Activated CD4-positive, alpha-beta memory T cell treated with anti-CD3 and anti-CD28 coated beads for 36 hours (primary cell): ENCODE measurements around the gene CHEK1. TPM values are rescaled to one million over a fixed set of nuclear protein-coding genes. Genes with fewer than 3 reads are reported as not detected.
"Not testable (repeated sequence)": the region's sequence is repeated elsewhere in the genome, so short reads cannot be mapped to it uniquely, and the experiment has no call there.

ENCODE experiments used
- CTCF ChIA-PET: fragments of 350-600 bp; sonication (Branson Sonifier 250); formaldehyde crosslinking; loops from one replicate; lab custom pipeline; 2021; ENCODE audit warnings: antibody characterized with exemption, inconsistent platforms; lab: Charles Lee
- POLR2A ChIA-PET: fragments of 350-600 bp; sonication (Branson Sonifier 250); formaldehyde crosslinking; loops from one replicate; lab custom pipeline; 2021; ENCODE audit warnings: antibody characterized with exemption; lab: Charles Lee
- DNase-seq: peaks from one replicate; pipeline ENCODE4 v3.0.0-alpha.2; 2020
- H3K27ac Mint-ChIP-seq: one replicate; pipeline ENCODE4 v1.8.0; 2021; ENCODE audit warnings: mixed read lengths
- H3K27me3 Mint-ChIP-seq: one replicate; pipeline ENCODE4 v1.8.0; 2021; ENCODE audit warnings: mixed read lengths
- H3K36me3 Mint-ChIP-seq: one replicate; pipeline ENCODE4 v1.8.0; 2021; ENCODE audit warnings: mixed read lengths
- H3K4me1 Mint-ChIP-seq: one replicate; pipeline ENCODE4 v1.8.0; 2021; ENCODE audit warnings: low read depth, mixed read lengths
- H3K4me3 Mint-ChIP-seq: one replicate; pipeline ENCODE4 v1.8.0; 2021; ENCODE audit warnings: mild to moderate bottlenecking, mixed read lengths
- H3K9me3 Mint-ChIP-seq: one replicate; pipeline ENCODE4 v1.8.0; 2021; ENCODE audit warnings: mixed read lengths
- intact Hi-C: fragments of 100-400 bp; cut with micrococcal nuclease; formaldehyde crosslinking; loops from one replicate; pipeline ENCODE4 v1.15.1; 2023
- total RNA-seq, 2 experiments: library from RNA; stranded (reverse); gene quantifications; one replicate each; pipeline ENCODE4 v1.2.3, GENCODE V29; 2021

The CHEK1 gene
- total RNA-seq: 100 to 1,000 TPM; 140 to 155 TPM

DNA sequence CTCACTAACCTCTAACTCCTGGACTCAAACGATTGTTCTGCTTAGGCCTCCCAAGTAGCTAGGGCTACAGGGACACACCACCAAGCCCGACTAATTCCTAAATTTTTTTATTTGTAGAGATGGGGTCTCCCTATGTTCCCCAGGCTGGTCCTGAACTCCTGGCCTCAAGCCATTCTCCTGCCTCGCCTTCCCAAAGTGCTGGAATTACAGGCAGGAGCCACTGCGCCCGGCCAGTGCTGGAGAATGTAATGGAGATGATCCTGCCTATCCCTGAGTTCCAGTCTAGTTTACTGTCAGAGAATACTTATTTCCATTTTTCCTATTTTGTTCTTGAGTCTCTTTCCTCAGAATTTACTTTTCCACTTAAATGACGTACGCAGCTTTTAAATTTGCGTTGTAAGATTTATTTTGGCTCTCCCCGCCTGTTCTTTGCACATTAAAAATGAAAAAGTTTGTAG, at the start of gene CHEK1:
TSS of gene CHEK1 (plus strand) at position 408 of the 458 bp plus-strand sequence. CDS start 1,606 bp downstream, outside the sequence.
- ChIA-PET POLR2A (interaction anchor here (1.1 to 2.9 kb wide), 8 partner anchors 9 to 262 kb away, joined by 3 to 36 read pairs (median 4); partner anchors contain the start of genes EI24, HYLS1 and STT3A), CTCF (interaction anchor here (0.7 to 1.9 kb wide), 7 partner anchors 8 to 57 kb away, joined by 3 to 9 read pairs (median 4); partner anchors contain the start of genes EI24 and STT3A)
- Mint-ChIP-seq H3K27ac (peak within 1 kb of the TSS; percentile 93), H3K36me3 (peaks cover 46% of the 10 kb centered on the region), H3K9me3 (no peaks in the 10 kb centered on the region), H3K27me3 (no peaks in the 10 kb centered on the region), H3K4me3 (peak within 1 kb of the TSS; percentile 88), H3K4me1 (peaks cover 21% of the 10 kb centered on the region)
- no peak for DNase-seq
- intact Hi-C loops: loop anchor here (1.0 to 2.0 kb wide), 4 partner anchors 32 to 438 kb away; partner anchors contain the start of genes CDON and STT3A

DNA sequence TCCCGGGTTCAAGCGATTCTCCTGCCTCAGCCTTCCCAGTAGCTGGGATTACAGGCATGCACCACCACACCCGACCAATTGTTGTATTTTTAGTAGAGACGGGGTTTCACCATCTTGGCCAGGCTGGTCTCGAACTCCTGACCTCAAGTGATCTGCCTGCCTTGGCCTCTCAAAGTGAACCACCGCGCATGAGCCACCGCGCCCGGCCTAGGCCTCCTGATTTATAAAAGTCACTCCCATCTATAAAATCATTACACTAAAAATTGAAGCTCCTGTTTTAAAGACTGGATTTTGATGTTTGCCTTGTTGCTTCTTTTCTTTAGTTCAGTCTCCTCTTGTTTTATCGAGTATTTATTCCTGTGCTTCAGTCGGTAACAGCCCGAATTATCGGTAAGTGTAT, 47.8 kb upstream of the CHEK1 start:
- intact Hi-C loops, CTCF ChIA-PET, DNase-seq, H3K27ac Mint-ChIP-seq, POLR2A ChIA-PET, H3K4me1 Mint-ChIP-seq, H3K9me3 Mint-ChIP-seq, H3K27me3 Mint-ChIP-seq, H3K4me3 Mint-ChIP-seq: not testable (repeated sequence)
- H3K36me3 Mint-ChIP-seq: peaks cover 50% of the 10 kb centered on the region

DNA sequence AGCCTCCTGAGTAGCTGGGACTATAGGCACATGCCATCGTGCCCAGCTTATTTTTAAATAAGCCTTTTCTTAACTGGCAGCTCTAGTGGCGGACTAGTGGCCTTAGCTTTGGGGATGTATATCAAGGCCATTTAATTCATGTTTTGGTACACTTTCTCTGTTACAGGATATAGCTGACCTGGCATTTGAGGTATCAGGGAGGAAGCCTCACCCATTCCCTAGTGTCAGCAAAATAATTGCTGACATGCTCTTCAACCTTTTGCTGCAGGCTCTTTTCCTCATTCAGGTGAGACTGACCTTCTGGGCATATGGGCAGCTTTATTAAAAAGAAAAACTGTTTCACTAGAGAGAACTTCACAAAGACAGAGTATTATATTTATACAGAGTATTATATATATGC, 46.2 kb upstream of the CHEK1 start:
- CTCF ChIA-PET: no interaction called here
- intact Hi-C loops: no loop called here
- Mint-ChIP-seq H3K27ac (no peak overlapping the region), H3K9me3 (no peaks in the 10 kb centered on the region), H3K27me3 (no peaks in the 10 kb centered on the region), H3K36me3 (peaks cover 55% of the 10 kb centered on the region), H3K4me3 (no peak overlapping the region), H3K4me1 (peaks cover 5% of the 10 kb centered on the region)
- POLR2A ChIA-PET: interaction anchor here (0.7 to 1.0 kb wide), 2 partner anchors 10 to 50 kb away, joined by 3 read pairs; partner anchors contain the start of gene EI24
- DNase-seq: no peak

DNA sequence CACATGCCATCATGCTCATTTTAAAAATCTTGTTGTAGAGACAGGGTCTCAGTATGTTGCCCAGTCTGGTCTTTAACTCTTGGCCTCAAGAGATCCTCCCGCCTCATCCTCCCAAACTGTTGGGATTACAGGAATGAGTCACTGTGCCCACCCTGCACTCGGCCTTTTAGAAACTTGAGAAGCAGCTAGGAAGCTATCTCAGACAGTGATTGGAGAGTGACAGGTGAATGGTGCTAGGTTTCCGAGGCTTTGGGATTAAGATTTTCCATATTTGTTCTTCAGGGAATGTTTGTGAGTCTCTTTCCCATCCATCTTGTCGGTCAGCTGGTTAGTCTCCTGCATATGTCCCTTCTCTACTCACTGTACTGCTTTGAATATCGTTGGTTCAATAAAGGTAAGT, 45.2 kb upstream of the CHEK1 start:
- Mint-ChIP-seq H3K9me3 (no peaks in the 10 kb centered on the region), H3K4me1 (peaks cover 5% of the 10 kb centered on the region), H3K4me3 (no peak overlapping the region), H3K27me3 (no peaks in the 10 kb centered on the region), H3K36me3 (peaks cover 56% of the 10 kb centered on the region), H3K27ac (no peak overlapping the region)
- DNase-seq: no peak
- POLR2A ChIA-PET: no interaction called here
- intact Hi-C loops: no loop called here
- CTCF ChIA-PET: no interaction called here

DNA sequence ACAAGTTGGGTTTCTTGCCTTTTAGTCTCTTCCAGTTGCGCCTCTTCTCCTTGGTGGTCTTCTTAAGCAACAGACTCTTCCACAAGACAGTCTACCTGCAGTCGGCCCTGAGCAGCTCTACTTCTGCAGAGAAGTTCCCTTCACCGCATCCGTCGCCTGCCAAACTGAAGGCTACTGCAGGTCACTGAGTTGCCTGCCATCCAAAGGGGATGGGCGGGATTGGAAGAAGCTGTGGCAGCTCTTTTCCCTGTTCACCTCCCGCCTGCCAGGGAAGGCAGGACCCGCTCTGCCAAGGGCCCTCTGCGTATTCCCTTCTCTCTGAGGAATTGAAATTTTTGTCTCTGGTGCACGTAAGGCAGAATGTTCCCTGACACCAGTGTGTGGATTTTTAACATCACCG, 41.5 kb upstream of the CHEK1 start:
- peaks cover 12% of the 10 kb centered on the region for H3K4me1 Mint-ChIP-seq
- CTCF ChIA-PET: interaction anchor here (0.7 to 1.7 kb wide), 2 partner anchors 14 to 178 kb away, joined by 3 to 4 read pairs; partner anchors contain the start of gene EI24

DNA sequence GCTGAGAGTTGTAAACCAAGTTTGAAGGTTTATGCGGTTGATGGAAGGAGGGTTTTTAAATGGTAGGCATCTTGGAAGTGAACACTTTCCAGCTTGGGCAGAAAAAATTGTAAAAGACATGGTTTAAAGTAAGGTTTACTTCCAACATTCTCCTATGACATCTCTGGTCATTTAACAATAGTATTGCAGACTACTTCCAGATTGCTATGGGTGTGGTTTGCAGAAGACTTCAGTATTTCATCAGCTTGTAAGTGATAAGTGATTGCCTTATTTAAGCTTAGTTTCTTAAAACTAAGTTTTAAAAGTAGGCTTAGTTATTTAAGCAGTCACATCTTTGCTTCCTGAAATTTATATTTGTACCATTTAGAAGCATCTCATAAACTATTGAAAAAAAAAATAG, 39.5 kb upstream of the CHEK1 start:
- Mint-ChIP-seq H3K9me3 (no peaks in the 10 kb centered on the region), H3K36me3 (peaks cover 26% of the 10 kb centered on the region), H3K4me1 (peaks cover 17% of the 10 kb centered on the region), H3K4me3 (no peak overlapping the region), H3K27ac (no peak overlapping the region), H3K27me3 (no peaks in the 10 kb centered on the region)
- intact Hi-C loops: no loop called here
- ChIA-PET CTCF (interaction anchor here (0.6 to 0.7 kb wide), 2 partner anchors 89 to 95 kb away, joined by 3 to 4 read pairs; no protein-coding TSS in a partner anchor), POLR2A (interaction anchor here (2.4 kb wide), 1 partner anchor 15 kb away, joined by 8 read pairs; the partner anchor contains the start of gene EI24)
- DNase-seq: no peak

More for the DNA sequence above, 41.5 kb upstream of the CHEK1 start:
- POLR2A ChIA-PET: no interaction called here
- no peaks in the 10 kb centered on the region for H3K27me3 Mint-ChIP-seq
- intact Hi-C loops: no loop called here
- H3K27ac Mint-ChIP-seq: no peak overlapping the region
- no peak for DNase-seq
- peaks cover 37% of the 10 kb centered on the region for H3K36me3 Mint-ChIP-seq
- no peak overlapping the region for H3K4me3 Mint-ChIP-seq
- H3K9me3 Mint-ChIP-seq: no peaks in the 10 kb centered on the region

DNA sequence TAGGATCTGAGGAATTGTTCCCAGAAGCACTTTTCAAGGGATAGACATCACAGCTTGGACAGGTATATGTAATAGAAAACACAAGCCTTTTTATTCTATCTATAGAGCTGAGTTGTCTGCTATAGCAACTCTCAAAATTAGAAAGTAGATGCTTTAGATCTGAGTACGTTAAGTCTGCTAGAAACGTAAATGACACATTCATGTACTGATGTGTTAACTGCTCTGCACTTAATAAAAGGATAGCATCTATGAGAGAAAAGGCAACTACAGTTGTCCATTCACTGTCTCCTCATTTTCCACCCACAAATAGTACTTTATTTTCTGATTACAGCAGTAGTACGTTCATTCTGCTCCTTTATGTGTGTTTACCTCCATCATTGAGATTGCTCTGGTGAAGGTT, 38.3 kb upstream of the CHEK1 start:
- Mint-ChIP-seq H3K4me3 (no peak overlapping the region), H3K36me3 (peaks cover 22% of the 10 kb centered on the region), H3K27ac (no peak overlapping the region), H3K27me3 (no peaks in the 10 kb centered on the region), H3K9me3 (no peaks in the 10 kb centered on the region), H3K4me1 (peaks cover 23% of the 10 kb centered on the region)
- ChIA-PET CTCF (no interaction called here), POLR2A (interaction anchor here (1.2 to 2.4 kb wide), 2 partner anchors 17 to 39 kb away, joined by 3 to 8 read pairs; partner anchors contain the start of genes CHEK1 and EI24)
- no peak for DNase-seq
- intact Hi-C loops: loop anchor here (1.0 kb wide), 1 partner anchor 16 kb away; no protein-coding TSS in a partner anchor

DNA sequence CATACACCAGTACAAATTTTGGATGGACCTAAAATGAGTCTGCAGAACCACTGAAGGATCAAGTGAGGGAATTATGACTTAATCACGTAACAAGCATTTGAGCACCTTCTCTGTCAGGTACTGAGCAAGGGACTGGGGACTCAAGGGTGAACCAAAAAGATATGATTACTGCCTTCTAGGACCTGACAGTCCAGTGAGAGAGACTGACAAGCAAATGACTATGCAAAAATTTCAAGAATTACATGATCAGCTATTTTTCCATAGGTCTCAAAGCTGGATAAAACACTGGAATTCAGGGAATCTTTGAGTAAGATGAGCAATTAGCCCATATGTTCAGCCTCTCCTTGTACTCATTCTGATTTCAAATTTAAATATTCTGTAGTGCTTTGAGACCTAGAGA, 37.5 kb upstream of the CHEK1 start:
- CTCF ChIA-PET: interaction anchor here (0.9 kb wide), 1 partner anchor 38 kb away, joined by 3 read pairs; the partner anchor contains the start of gene CHEK1
- H3K4me1 Mint-ChIP-seq: peaks cover 25% of the 10 kb centered on the region

DNA sequence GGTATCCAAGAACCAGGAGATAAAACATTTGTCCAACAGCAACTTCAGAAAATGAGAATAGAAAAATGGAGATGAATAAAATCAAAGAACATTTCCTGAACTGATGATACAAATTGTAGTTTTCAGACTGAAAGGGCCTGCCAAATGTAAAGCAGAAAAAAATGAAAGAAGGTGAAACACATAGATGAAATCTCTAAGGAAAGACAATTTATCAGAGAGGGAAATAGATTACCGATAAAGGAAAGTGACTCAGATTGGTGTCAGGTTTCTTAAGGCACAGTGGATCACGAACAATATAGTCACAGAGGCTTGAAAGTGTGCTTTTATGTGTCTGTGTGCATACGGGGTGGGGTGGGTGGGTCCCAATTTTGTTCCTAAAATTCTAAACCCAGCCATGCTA, 36.5 kb upstream of the CHEK1 start:
- ChIA-PET POLR2A (interaction anchor here (0.6 kb wide), 1 partner anchor 16 kb away, joined by 5 read pairs; no protein-coding TSS in a partner anchor), CTCF (no interaction called here)
- Mint-ChIP-seq H3K4me3 (no peak overlapping the region), H3K27ac (peak overlapping the region; percentile 28), H3K4me1 (peaks cover 27% of the 10 kb centered on the region), H3K9me3 (no peaks in the 10 kb centered on the region), H3K27me3 (no peaks in the 10 kb centered on the region), H3K36me3 (peaks cover 12% of the 10 kb centered on the region)
- DNase-seq: no peak
- intact Hi-C loops: no loop called here

More for the DNA sequence above, 37.5 kb upstream of the CHEK1 start:
- intact Hi-C loops: no loop called here
- Mint-ChIP-seq H3K27me3 (no peaks in the 10 kb centered on the region), H3K27ac (no peak overlapping the region), H3K36me3 (peaks cover 18% of the 10 kb centered on the region), H3K9me3 (no peaks in the 10 kb centered on the region), H3K4me3 (no peak overlapping the region)
- POLR2A ChIA-PET: interaction anchor here (2.4 kb wide), 1 partner anchor 17 kb away, joined by 8 read pairs; the partner anchor contains the start of gene EI24
- no peak for DNase-seq

DNA sequence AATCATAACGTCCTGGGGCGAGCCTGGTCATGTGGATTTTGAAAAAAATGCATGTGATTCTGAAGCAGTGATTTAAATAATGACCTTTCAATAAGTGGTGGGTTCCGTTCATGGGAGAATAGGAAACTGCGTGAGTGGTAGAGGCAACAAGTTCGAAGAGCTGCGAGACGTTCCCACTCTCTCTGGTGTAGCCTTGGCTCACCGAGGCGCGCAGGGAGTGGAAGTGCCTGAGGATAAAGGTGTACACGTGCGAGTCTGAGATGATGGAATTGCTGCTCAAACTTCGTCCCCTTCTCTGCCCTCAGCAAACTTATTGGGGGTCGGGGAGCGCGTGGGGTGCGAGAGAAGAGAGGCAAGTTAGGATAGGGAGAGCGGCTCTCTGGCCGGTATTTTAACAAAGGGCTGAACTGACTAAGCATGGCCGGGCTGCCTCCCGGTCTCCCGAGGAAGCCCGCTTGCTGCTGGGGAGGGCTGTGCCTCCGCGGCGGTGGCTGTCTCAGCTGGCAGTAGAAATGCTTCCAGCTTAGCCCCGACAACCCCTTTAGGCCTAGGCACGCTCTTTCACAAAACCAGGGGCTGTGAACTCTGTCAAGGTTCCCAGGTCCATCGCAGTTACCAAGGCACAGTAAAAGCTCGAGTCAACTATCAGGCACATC, 33.2 kb upstream of the CHEK1 start:
- ChIA-PET POLR2A (interaction anchor here (1.0 to 5.3 kb wide), 6 partner anchors 17 to 296 kb away, joined by 3 to 72 read pairs (median 5); partner anchors contain the start of genes CHEK1, EI24 and HYLS1), CTCF (interaction anchor here (0.7 to 2.6 kb wide), 3 partner anchors 22 to 81 kb away, joined by 5 to 18 read pairs (median 9); partner anchors contain the start of genes CHEK1 and EI24)
- peaks cover 13% of the 10 kb centered on the region for H3K36me3 Mint-ChIP-seq
- H3K27me3 Mint-ChIP-seq: no peaks in the 10 kb centered on the region
- intact Hi-C loops: loop anchor here (1.0 to 5.0 kb wide), 8 partner anchors 22 to 1849 kb away; partner anchors contain the start of genes CHEK1, EI24, FAM118B and FOXRED1
- H3K9me3 Mint-ChIP-seq: no peaks in the 10 kb centered on the region
- DNase-seq: peak; percentile 49
- H3K27ac Mint-ChIP-seq: peak overlapping the region; percentile 95
- peak overlapping the region; percentile 94 for H3K4me3 Mint-ChIP-seq
- peaks cover 47% of the 10 kb centered on the region for H3K4me1 Mint-ChIP-seq

DNA sequence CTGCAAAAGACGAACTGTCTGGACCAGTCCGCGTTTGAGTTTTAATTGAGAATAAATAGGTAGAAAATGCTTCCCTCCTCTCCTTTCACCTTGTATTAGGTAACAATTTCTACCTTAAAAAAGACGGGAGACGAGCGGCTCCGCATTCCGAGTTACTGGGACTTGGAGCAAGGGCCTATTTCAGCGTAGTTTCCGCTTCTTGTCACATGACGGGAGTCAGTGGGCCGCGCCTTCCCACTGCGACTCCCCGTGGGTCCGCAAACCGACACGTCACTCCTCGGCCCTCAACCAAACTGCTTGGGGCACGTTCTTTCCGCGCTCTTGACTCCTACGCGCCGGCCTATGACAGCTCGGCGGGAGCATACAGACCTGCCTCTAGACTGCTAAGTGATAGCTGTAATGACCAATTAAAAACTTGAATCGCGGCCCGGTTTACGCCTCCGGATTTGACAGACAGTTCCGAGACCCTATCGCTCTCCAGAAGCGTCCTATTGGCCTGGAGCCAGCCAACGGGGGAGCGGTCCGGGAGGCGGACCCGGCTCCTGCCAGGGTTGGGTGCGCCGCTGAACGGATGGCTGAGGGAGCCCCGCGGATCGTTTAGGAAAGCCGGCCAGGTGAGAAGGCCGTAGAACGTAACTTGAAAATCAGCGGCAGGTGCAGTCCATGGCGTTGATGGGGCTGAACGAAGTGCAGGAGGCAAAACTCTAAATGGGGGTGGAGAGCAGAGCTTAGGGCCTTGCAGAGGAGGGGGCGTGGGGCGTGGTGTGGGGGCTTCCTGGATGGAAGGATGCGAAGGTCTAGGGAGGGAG, 32.5 kb upstream of the CHEK1 start, which contains the start of gene STT3A:
TSS of gene STT3A (plus strand) at position 548 of the 809 bp plus-strand sequence. CDS start 3,064 bp downstream, outside the sequence.
- H3K36me3 Mint-ChIP-seq: peaks cover 19% of the 10 kb centered on the region
- POLR2A ChIA-PET: interaction anchor here (0.8 to 5.3 kb wide), 8 partner anchors 16 to 310 kb away, joined by 3 to 72 read pairs (median 4); partner anchors contain the start of genes CHEK1, EI24, HYLS1 and PUS3

More for the DNA sequence above, 32.5 kb upstream of the CHEK1 start, which contains the start of gene STT3A:
- Mint-ChIP-seq H3K4me3 (peak within 1 kb of the TSS; percentile 94), H3K9me3 (no peaks in the 10 kb centered on the region), H3K27ac (peak within 1 kb of the TSS; percentile 95), H3K4me1 (peaks cover 44% of the 10 kb centered on the region), H3K27me3 (no peaks in the 10 kb centered on the region)
- intact Hi-C loops: loop anchor here (1.0 to 5.0 kb wide), 8 partner anchors 23 to 1850 kb away; partner anchors contain the start of genes CHEK1, EI24, FAM118B and FOXRED1
- DNase-seq: peak; percentile 99
- CTCF ChIA-PET: interaction anchor here (0.6 to 2.6 kb wide), 5 partner anchors 8 to 296 kb away, joined by 3 to 18 read pairs (median 4); partner anchors contain the start of genes CHEK1 and EI24
